Stimulated activated CD8-positive, alpha-beta memory T cell treated with anti-CD3 and anti-CD28 coated beads, Interleukin-15, amount 100 ng/mL, for 24 hours (primary cell): ENCODE results near the gene HLA-DQA2.
"Not testable (repeated sequence)": the region's sequence is repeated elsewhere in the genome, so short reads cannot be mapped to it uniquely, and the experiment has no call there.

Experiments
- DNase-seq: peaks from one replicate; pipeline ENCODE4 v3.0.0-alpha.2; 2020; ENCODE audit warnings: low read depth

Gene HLA-DQA2

DNA sequence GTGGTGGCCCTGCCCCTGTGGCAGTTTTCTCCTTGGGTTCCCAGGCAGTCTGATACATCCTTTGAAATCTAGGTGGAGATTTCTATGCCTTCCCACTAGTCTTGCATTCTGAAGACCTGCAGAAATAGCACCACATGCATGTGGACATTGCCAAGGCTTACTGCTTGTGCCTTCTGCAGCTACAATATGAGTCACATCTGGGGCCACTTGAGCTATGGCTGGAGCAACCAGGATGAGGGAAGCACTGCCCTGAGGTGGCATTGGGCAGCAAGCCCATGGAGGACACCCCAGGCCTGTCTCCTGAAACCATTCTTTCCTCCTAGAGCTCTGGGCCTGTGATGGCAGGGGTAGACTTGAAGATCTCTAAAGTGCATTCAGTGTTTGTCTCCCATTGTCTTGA, 37.8 kb downstream of the HLA-DQA2 start:
- no peak for DNase-seq

DNA sequence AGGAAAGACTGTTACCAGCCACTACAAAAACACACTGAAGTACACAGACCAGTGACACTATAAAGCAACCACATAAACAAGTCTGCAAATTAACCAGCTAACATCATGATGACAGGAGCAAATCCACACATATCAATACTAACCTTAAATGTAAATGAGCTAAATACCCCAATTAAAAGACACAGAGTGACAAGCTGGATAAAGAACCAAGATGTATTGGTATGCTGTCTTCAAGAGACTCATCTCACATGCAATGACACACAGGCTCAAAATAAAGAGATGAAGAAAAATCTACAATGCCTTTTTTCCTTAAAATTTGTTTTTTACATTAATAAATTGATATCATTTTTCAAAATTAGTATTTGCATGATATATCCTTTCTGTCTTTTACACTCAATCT, 41.7 kb downstream of the HLA-DQA2 start:
- DNase-seq, result not testable (repeated sequence)

- no peak for DNase-seq
Measured at GRCh38 chr6:32785781-32786533, 44.8 kb downstream of the HLA-DQA2 start.

DNA sequence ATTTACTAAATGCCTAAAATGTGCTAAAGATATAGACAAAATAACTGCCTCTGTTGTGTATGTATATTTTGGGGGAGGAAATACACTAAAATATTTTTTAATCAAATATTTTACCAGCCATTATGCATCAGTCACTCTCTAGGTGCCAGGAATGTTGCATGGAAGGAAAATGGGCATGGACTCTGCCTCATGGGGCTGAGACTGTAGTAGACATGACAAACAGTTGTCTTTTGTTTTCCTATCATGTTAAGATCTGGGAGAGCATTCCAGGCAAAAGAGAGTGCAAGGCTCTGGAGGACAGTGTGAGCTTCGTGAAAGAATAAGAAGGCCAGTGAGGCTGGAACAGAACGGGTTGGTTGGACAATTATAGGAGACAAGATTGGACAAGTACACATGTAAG, 49.1 kb downstream of the HLA-DQA2 start:
- no peak for DNase-seq

DNA sequence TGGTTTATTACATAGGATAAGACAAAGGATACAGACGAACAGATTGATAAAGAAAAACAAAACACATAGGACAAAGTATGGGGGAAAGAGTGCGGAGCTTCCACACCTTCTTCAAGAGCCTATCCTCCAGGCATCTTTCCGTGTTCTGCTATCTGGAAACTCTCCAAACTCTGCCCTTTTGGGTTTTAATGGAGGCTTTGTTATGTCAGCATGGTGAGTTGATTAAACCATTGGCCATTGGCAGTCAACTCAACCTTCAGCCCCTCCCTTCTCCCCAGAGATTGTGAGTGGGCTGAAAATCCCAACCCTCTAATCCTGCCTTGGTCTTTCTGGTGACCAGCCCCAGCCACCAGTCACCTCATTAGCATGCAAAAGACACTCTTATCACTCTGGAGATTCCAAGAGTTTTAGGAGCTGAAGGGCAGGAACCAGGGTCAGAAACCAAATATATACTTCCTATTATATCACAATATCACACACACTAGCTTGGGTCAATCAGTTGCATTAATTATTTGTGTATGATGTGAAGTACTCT, 51.8 kb downstream of the HLA-DQA2 start:
- no peak for DNase-seq

- no peak for DNase-seq
Measured at GRCh38 chr6:32794510-32794909, 53.3 kb downstream of the HLA-DQA2 start.
